PC-3 (cell line): Measurements from ENCODE around the gene FPR2. TPM values are rescaled to one million over a fixed set of nuclear protein-coding genes. Genes with fewer than 3 reads are reported as not detected.

Experiments used
- ATAC-seq: fragments of 200-7000 bp; cut with Tn5 transposase; 2 replicates; pipeline ENCODE4 v1.9.1; 2020; ENCODE audit warnings: mild to moderate bottlenecking, moderate library complexity
- BruUV-seq: library from RNA; stranded (reverse); fragments of 400-500 nt; replicated peaks from 2 replicates; lab custom pipeline; 2021; lab: Mats Ljungman, UMichigan
- CTCF ChIA-PET: fragments of 300-600 bp; sonication (Branson Sonifier 250); formaldehyde crosslinking; loops from one replicate; lab custom pipeline; 2022; ENCODE audit warnings: antibody characterized with exemption; lab: Charles Lee
- POLR2A ChIA-PET: fragments of 300-600 bp; sonication (Branson Sonifier 250); formaldehyde crosslinking; loops from one replicate; lab custom pipeline; 2022; ENCODE audit warnings: antibody characterized with exemption; ENCODE audit not compliant: unreplicated experiment; lab: Charles Lee
- DNase-seq: peaks from one replicate; pipeline ENCODE4 v3.0.0-alpha.2; 2015
- H2AFZ ChIP-seq: fragments of 300-600 bp; sonication (generic); 2 replicates; pipeline ENCODE4 v1.6.0; 2016; ENCODE audit warnings: antibody characterized with exemption, low read length
- H3F3A ChIP-seq: fragments of 300-600 bp; sonication (generic); one replicate; pipeline ENCODE4 v1.6.0; 2017; ENCODE audit warnings: antibody characterized with exemption, low read length, control low read depth, mild to moderate bottlenecking; ENCODE audit not compliant: unreplicated experiment
- H3K27ac ChIP-seq: fragments of 300-600 bp; sonication (generic); 2 replicates; pipeline ENCODE4 v1.5.1; 2016; ENCODE audit warnings: mild to moderate bottlenecking, low read length
- H3K27me3 ChIP-seq: fragments of 300-600 bp; sonication (generic); 2 replicates; pipeline ENCODE4 v1.6.1; 2016; ENCODE audit warnings: low read length, mixed read lengths
- H3K36me3 ChIP-seq: fragments of 300-600 bp; sonication (generic); 2 replicates; pipeline ENCODE4 v1.6.1; 2016; ENCODE audit warnings: low read depth, mixed run types, low read length, mixed read lengths
- H3K4me1 ChIP-seq: fragments of 300-600 bp; sonication (generic); 2 replicates; pipeline ENCODE4 v1.5.1; 2016; ENCODE audit warnings: low read length; ENCODE audit not compliant: insufficient read depth
- H3K4me2 ChIP-seq: fragments of 300-600 bp; sonication (generic); 2 replicates; pipeline ENCODE4 v1.6.0; 2016; ENCODE audit warnings: low read length
- H3K4me3 ChIP-seq: fragments of 300-600 bp; sonication (generic); 2 replicates; pipeline ENCODE4 v1.5.1; 2016; ENCODE audit warnings: mild to moderate bottlenecking, low read length, mixed read lengths
- H3K79me2 ChIP-seq: fragments of 300-600 bp; sonication (generic); 2 replicates; pipeline ENCODE4 v1.6.1; 2017; ENCODE audit warnings: low read length, mixed read lengths
- H3K9ac ChIP-seq: fragments of 300-600 bp; sonication (generic); 2 replicates; pipeline ENCODE4 v1.6.0; 2016; ENCODE audit warnings: mild to moderate bottlenecking, low read length
- H3K9me2 ChIP-seq: fragments of 300-600 bp; sonication (generic); replicated peaks from 2 replicates; pipeline ENCODE4 v1.6.1; 2016; ENCODE audit warnings: mixed run types, low read length, mixed read lengths
- H3K9me3 ChIP-seq: fragments of 300-600 bp; sonication (generic); 2 replicates; pipeline ENCODE4 v1.6.1; 2016; ENCODE audit warnings: low read length, mixed read lengths
- H4K20me1 ChIP-seq: fragments of 300-600 bp; sonication (generic); 2 replicates; pipeline ENCODE4 v1.6.1; 2016; ENCODE audit warnings: low read length, mixed read lengths
- EZH2 ChIP-seq: fragments of 300-600 bp; sonication (generic); IDR thresholded peaks from one replicate; pipeline ENCODE4 v1.6.1; 2017; ENCODE audit warnings: antibody characterized with exemption, mild to moderate bottlenecking, low read length; ENCODE audit not compliant: unreplicated experiment
- EZH2phosphoT487 ChIP-seq: fragments of 300-600 bp; sonication (generic); IDR thresholded peaks from 2 replicates; pipeline ENCODE4 v1.6.1; 2018; ENCODE audit warnings: mild to moderate bottlenecking, antibody characterized with exemption, low read length, borderline replicate concordance
- intact Hi-C: fragments of 100-400 bp; cut with micrococcal nuclease; formaldehyde crosslinking; loops from 2 replicates; pipeline ENCODE4 v1.9.0; 2023
- total RNA-seq: library from RNA; depleted of rRNA; stranded (reverse); fragments of >200 nt; gene quantifications from 2 replicates; pipeline ENCODE4 v1.2.3, GENCODE V29; 2014
- TF ChIP-seq, protein P1 (sequence below): fragments of 300-600 bp; sonication (generic); conservative IDR thresholded peaks from 2 replicates; pipeline ENCODE4 v1.5.1; 2017; ENCODE audit warnings: antibody characterized with exemption, low read depth, mild to moderate bottlenecking, low read length

Gene FPR2
- total RNA-seq, 1 experiment from 2014 or later = not detected

DNA sequence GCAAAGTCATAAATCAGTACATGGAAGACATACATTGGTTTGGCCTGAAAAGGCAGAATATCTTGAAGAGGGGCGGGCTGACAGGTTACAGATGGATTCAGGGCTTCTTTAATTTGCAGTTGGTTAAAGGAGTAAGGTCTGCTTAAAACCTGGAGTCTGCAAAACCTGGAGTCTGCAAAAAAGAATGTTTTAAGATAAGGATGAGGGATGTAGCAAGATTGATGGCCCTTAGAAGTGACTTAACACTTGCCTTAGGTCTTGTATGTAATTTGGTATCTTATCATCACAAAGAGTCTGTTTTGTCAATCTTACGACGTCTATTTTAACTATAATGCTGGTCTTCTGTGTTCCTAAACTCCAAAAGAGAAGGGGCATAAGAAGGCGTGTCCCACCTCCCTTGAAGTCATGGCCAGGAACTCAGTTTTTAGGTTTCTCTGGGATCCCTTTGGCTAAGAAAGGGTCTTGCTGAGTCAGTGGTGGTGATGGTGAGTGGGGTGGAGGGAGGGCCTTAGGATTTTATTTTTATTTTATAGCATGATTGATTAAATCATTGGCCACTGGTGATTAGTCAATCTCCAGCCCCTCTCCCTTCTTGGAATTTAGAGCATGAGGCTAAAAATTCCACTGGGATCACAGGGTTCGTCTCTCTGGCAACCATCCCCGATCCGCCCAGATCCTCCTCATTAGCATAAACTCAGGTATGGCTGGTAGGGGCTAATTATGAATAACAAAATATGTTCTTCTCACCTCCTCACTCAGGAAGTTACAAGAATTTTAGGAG, 27.0 kb upstream of the FPR2 start:
- Histone ChIP-seq H3K4me1 (no peaks in the 10 kb centered on the region), H3K9ac (no peak overlapping the region), H3K9me2 (no peaks in the 10 kb centered on the region), H3F3A (no peaks in the 10 kb centered on the region), H3K36me3 (no peaks in the 10 kb centered on the region), H3K4me2 (no peak overlapping the region), H3K9me3 (no peaks in the 10 kb centered on the region), H3K27me3 (peaks cover 37% of the 10 kb centered on the region), H3K79me2 (no peaks in the 10 kb centered on the region), H2AFZ (no peak overlapping the region), H4K20me1 (no peaks in the 10 kb centered on the region), H3K4me3 (no peak overlapping the region), H3K27ac (no peak overlapping the region)
- ChIA-PET POLR2A (no interaction called here), CTCF (interaction anchor here (0.6 kb wide), 1 partner anchor 75 kb away, joined by 3 read pairs; no protein-coding TSS in a partner anchor)
- no peak for TF ChIP-seq EZH2
- no peak for TF ChIP-seq EZH2phosphoT487
- TF ChIP-seq, protein P1, sequence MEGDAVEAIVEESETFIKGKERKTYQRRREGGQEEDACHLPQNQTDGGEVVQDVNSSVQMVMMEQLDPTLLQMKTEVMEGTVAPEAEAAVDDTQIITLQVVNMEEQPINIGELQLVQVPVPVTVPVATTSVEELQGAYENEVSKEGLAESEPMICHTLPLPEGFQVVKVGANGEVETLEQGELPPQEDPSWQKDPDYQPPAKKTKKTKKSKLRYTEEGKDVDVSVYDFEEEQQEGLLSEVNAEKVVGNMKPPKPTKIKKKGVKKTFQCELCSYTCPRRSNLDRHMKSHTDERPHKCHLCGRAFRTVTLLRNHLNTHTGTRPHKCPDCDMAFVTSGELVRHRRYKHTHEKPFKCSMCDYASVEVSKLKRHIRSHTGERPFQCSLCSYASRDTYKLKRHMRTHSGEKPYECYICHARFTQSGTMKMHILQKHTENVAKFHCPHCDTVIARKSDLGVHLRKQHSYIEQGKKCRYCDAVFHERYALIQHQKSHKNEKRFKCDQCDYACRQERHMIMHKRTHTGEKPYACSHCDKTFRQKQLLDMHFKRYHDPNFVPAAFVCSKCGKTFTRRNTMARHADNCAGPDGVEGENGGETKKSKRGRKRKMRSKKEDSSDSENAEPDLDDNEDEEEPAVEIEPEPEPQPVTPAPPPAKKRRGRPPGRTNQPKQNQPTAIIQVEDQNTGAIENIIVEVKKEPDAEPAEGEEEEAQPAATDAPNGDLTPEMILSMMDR = no peak
- no TSS peak for BruUV-seq
- DNase-seq (no peak), ATAC-seq (no peak)
- intact Hi-C loops = no loop called here

DNA sequence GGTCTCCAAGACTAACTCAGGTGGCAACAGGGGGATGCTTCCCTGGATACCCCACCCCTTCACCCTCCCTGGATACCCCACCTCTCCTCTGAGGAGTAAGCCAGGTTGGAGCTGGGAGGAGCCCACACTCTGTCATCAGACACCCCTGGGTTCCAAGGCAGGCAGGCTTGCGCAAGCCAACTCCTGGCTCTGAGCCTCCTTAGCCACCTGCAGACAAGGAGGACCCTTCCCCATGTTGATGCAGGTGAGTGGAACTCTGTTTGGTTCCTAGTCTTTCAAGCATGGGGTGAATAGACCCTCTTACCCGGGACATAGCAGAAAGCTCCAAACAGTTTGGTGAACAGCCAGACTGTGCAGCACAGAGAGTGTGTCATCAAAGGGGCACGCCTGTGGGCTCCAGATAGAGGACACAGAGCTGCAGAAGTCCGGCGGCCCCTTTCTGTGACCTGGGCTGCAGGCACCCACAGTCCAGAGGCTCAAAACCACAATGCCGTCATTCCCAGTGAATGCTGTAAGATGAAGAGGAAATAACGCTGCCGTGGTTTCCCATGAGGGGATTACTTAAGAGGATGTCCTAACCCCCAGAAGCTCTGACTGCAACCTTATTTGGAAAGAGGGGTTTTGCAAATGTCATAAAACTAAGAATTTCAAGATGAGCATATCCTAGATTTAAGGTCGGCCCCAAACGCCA, 25.1 kb upstream of the FPR2 start:
- H3K36me3 ChIP-seq = no peaks in the 10 kb centered on the region
- H3K4me2 ChIP-seq = no peak overlapping the region
- intact Hi-C loops = no loop called here
- no peak overlapping the region for H3K27ac ChIP-seq
- no peaks in the 10 kb centered on the region for H3K9me3 ChIP-seq
- CTCF ChIA-PET = no interaction called here
- POLR2A ChIA-PET = no interaction called here
- H3K79me2 ChIP-seq = no peaks in the 10 kb centered on the region
- BruUV-seq = no TSS peak
- DNase-seq = no peak
- no peak overlapping the region for H3K4me3 ChIP-seq
- no peak for ATAC-seq
- no peak overlapping the region for H2AFZ ChIP-seq
- no peaks in the 10 kb centered on the region for H3K4me1 ChIP-seq
- no peaks in the 10 kb centered on the region for H4K20me1 ChIP-seq
- no peaks in the 10 kb centered on the region for H3K9me2 ChIP-seq
- H3K9ac ChIP-seq = no peak overlapping the region
- H3K27me3 ChIP-seq = peaks cover 40% of the 10 kb centered on the region
- H3F3A ChIP-seq = no peaks in the 10 kb centered on the region
- TF ChIP-seq, protein P1 = no peak
- TF ChIP-seq EZH2 = no peak
- TF ChIP-seq EZH2phosphoT487 = no peak

DNA sequence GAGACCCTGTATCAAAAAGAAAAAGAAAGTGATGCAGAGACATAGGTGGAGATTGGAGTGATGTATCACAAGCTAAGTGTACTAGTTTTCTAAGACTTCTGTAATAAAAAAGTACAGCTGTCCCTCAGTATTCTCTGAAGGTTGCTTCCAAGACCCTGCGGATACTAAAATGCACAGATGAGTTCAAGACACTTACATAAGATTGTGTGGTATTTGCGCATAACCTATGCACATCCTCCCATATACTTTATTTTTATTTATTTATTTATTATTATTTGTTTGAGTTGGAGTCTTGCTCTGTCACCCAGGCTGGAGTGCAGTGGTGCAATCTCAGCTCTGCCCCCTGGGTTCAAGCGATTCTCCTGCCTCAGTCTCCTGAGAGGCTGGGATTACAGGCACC, 23.6 kb upstream of the FPR2 start:
- no peaks in the 10 kb centered on the region for H3K36me3 ChIP-seq
- no peaks in the 10 kb centered on the region for H3K9me3 ChIP-seq
- no peaks in the 10 kb centered on the region for H3K4me1 ChIP-seq
- no TSS peak for BruUV-seq
- no peak overlapping the region for H2AFZ ChIP-seq
- ATAC-seq (no peak), DNase-seq (no peak)
- H3K4me2 ChIP-seq = no peak overlapping the region
- H3K9ac ChIP-seq = no peak overlapping the region
- no peak overlapping the region for H3K4me3 ChIP-seq
- POLR2A ChIA-PET = no interaction called here
- TF ChIP-seq, protein P1 = no peak
- TF ChIP-seq EZH2 = no peak
- TF ChIP-seq EZH2phosphoT487 = no peak
- no peaks in the 10 kb centered on the region for H3K79me2 ChIP-seq
- no peaks in the 10 kb centered on the region for H4K20me1 ChIP-seq
- CTCF ChIA-PET = no interaction called here
- H3K9me2 ChIP-seq = no peaks in the 10 kb centered on the region
- no peak overlapping the region for H3K27ac ChIP-seq
- intact Hi-C loops = no loop called here
- H3F3A ChIP-seq = no peaks in the 10 kb centered on the region
- H3K27me3 ChIP-seq = peaks cover 40% of the 10 kb centered on the region
